HG02610 (cell line): ENCODE measurements around the gene NR1D2.
"Not testable (repeated sequence)": the region's sequence is repeated elsewhere in the genome, so short reads cannot be mapped to it uniquely, and the experiment has no call there.

Source experiments
- ATAC-seq: cut with Tn5 transposase; IDR thresholded peaks from one replicate; pipeline ENCODE4 v1.9.1; 2021; ENCODE audit warnings: mild to moderate bottlenecking, moderate library complexity; ENCODE audit not compliant: unreplicated experiment

Gene NR1D2

GRCh38 chr3:23944861-23945662, at the start of gene NR1D2:
Gene NR1D2, plus strand, starts transcription at chr3:23945286. Its CDS starts 293 bp downstream, at chr3:23945579.
- peak; percentile 55 for ATAC-seq

- no peak for ATAC-seq
These were observed 44.3 kb upstream of the NR1D2 start for GRCh38 chr3:23900744-23901143.

- ATAC-seq, result no peak
These were observed 40.5 kb upstream of the NR1D2 start for GRCh38 chr3:23904545-23904944.

DNA sequence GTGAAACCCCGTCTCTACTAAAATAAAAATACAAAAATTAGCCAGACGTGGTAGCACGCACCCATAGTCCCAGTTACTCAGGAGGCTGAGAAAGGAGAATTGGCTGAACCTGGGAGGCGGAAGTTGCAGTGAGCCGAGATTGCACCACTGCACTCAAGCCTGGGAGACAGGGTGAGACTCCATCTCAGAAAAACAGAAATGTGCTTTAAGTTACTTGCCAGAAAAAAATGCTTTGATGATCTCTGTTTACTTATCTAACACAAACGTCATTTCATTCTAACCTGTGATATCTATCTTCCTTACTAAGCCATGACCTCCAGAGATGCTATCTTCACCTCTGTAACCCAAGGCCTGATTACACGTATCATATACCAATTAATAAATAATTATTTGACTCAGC, 35.7 kb upstream of the NR1D2 start:
- ATAC-seq, result no peak

DNA sequence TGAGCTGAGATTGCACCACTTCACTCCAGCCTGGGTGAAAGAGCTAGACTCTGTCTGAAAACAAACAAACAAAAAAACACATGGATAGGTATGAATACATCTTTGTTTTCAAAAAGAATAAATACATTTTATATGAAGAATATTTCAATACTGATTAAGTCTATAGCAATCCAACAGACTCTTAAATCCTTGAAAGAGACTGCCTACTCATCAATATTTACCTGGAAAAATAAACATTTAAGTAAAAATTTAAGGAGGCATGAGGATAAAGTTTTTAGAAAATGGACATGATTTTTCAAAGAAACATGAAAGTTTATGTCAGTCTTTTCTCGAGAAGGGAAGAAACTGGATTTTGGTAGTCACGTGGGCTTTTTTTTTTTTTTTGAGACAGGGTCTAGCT, 33.7 kb upstream of the NR1D2 start:
- no peak for ATAC-seq

DNA sequence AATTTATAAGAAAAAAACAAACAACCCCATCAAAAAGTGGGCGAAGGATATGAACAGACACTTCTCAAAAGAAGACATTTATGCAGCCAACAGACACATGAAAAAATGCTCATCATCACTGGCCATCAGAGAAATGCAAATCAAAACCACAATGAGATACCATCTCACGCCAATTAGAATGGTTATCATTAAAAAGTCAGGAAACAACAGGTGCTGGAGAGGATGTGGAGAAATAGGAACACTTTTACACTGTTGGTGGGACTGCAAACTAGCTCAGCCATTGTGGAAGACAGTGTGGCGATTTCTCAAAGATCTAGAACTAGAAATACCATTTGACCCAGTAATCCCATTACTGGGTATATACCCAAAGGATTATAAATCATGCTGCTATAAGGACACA, 32.8 kb upstream of the NR1D2 start:
- ATAC-seq, result not testable (repeated sequence)

GRCh38 chr3:23913182-23913581, 31.9 kb upstream of the NR1D2 start:
- ATAC-seq, result no peak

- no peak for ATAC-seq
These were observed 31.0 kb upstream of the NR1D2 start for GRCh38 chr3:23913873-23914743.

DNA sequence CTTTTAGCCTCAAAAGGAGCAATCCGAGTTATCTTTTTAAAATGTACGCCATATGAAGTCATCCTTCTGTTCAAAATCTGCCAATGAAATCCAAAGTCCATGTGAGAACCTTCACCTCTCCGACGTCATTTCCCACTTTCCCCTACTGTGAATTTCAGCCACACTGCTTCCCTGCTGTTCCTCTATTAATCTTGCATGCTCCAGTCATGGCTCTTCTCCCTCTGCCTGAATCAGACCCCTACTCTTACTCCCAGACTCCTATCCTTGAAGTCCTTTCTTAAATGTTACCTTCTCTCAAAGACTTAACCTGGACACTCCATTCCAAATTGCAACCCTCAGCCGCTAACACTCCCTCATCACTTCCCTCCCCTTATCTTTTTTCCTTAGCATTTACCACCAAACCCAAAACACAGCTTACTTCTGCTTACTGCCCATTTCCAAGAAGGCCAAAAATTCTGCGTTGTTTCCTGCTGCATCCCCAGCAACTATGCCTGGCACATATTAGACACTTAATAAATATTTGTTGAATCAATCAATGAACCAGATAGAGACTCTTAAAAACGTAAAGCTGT, 29.5 kb upstream of the NR1D2 start:
- ATAC-seq, result no peak

DNA sequence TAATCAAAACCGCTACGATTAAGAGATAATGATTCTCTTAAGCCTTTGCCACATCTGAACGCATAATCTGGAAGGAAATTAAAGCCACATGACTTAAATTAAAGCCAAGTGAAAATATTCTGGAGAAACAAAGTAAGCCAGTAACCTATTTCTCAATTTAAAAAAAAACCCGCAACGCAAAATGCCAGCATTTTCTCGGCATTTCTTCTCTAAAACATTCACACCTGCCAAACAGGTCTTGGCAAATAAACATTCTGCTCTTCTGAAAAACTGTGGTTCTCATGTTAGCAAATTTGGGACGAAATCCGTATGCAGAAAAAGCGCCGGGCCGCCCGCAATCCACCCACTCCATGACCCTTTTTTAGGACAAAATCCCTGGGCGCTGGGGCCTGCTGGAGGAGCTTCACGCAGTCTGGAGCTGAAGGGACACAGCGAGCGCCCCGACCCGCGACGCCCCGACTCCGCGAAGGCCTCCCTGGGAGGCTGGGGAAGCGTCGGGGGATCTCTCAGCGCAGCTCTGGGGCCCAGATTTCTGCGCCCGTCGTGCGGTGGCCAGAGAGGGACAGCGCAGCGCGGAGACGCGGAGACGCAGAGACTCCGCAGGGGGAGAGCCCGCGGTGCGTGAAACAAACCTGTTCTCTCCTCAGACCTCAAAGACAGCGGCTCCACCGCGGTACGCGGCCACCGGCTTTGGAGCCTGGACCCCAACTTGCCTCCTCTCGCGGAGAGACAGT, 28.8 kb upstream of the NR1D2 start:
- ATAC-seq, result peak; percentile 45

GRCh38 chr3:23916886-23917678, 28.0 kb upstream of the NR1D2 start, which contains the start of the genes NKIRAS1 and RPL15:
Gene NKIRAS1, minus strand, starts transcription at chr3:23916990. Its CDS starts 6,086 bp downstream, at chr3:23910904.
Gene RPL15, plus strand, starts transcription at chr3:23917132. Its CDS starts 728 bp downstream, at chr3:23917860.
- ATAC-seq, result peak; percentile 95

GRCh38 chr3:23917679-23918303, 27.3 kb upstream of the NR1D2 start:
- not testable (repeated sequence) for ATAC-seq

GRCh38 chr3:23918331-23918730, 26.8 kb upstream of the NR1D2 start:
- not testable (repeated sequence) for ATAC-seq

DNA sequence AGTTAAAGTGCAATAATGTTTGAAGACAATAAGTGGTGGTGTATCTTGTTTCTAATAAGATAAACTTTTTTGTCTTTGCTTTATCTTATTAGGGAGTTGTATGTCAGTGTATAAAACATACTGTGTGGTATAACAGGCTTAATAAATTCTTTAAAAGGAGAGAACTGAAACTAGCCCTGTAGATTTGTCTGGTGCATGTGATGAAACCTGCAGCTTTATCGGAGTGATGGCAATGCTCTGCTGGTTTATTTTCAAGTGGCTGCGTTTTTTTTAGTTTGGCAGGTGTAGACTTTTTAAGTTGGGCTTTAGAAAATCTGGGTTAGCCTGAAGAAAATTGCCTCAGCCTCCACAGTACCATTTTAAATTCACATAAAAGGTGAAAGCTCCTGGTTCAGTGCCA, 25.5 kb upstream of the NR1D2 start:
- ATAC-seq, result no peak

- ATAC-seq, result no peak
These were observed 24.9 kb upstream of the NR1D2 start for GRCh38 chr3:23920151-23920655.

DNA sequence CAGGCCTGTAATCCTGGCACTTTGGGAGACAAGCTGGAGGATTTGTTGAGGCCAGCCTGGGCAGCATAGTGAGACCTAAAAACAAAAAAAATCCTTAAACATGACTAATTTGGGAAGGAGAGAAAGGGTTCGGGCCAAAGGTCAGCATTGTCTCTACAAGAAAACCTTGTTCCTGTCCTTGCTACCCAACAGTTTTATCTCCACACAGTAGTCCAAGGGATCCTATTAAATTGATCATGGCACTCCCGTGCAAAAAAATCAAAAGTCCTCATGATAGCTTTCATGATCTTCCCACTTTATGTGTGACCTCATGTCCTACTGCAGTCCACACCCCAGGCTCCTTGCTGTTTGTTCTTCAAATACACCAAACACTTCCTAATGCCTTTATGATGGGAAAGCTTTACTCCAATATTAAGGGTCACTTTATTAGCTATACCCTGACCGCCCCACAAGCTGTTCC, 24.0 kb upstream of the NR1D2 start:
- no peak for ATAC-seq

DNA sequence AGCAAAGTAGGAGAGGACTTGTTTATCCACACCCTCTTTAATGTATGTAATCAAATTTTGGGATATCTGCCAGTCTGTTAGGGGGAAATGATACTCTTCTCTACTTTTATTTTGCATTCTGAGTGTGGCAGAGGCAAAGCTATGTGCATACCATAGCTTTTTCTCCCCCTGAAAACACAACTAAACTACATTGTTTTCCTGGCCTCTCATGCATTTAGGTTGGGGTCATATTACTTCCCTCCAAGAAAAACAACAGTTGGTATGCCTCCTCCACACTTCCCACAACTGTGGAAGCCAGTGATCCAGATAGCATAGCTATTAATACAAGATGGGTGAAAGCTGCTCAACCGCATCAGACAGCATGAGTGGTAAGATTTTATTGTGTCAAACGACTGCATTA, 21.3 kb upstream of the NR1D2 start:
- ATAC-seq, result no peak

DNA sequence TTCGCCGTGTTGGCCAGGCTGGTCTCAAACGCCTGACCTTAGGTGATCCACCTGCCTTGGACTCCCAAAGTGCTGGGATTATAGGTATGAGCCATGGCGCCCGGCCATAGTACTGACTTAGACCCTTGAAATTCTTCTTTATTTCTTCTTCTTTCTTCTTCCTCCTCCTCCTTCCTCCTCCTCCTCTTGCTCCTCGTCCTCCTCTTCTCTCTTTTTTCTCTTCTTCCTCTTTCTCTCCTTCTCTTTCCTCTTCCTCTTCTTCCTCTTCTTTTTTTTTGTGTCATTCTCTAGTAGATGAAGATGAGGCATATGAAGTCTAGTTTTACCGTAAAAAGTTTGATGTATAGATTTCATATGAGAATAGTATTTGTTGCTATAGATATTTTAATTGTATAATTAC, 18.8 kb upstream of the NR1D2 start:
- ATAC-seq, result no peak

DNA sequence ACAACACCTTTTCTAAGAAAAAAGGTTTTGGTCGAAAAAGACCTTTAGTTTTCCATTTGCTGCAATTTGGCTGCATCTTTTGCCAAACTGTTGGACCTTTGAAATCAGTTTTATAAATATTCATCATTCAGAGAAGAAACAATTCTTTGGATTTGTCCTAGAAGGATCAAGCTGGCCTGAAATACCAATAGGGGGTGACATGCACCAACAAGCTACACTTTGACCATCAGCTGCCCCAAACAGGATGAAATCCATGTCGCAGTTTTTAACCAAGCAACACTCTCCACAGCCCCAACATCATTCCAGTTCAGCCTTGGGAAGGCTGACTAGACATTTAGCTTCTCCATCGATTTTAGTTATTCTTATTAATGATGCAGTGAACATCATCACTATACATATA, 18.4 kb upstream of the NR1D2 start:
- ATAC-seq, result no peak
